K562 (cell line): Measurements from ENCODE around the gene ABHD12. TPM values are rescaled to one million over a fixed set of nuclear protein-coding genes. Genes with fewer than 3 reads are reported as not detected.

ENCODE experiments used
- ATAC-seq: fragments of 200-7000 bp; cut with Tn5 transposase; 3 replicates; pipeline ENCODE4 v1.9.1; 2020; ENCODE audit warnings: moderate library complexity
- BruUV-seq: library from RNA; stranded (reverse); fragments of 400-500 nt; replicated peaks from 2 replicates; lab custom pipeline; 2021; lab: Mats Ljungman, UMichigan
- CTCF ChIA-PET: fragments of 300-600 bp; formaldehyde crosslinking; extraction: SDS; loops from one replicate; lab custom pipeline; 2021; ENCODE audit warnings: low intra/inter-chr PET ratio; lab: Yijun Ruan, JAX
- POLR2A ChIA-PET: fragments of 300-600, 350-650 bp; sonication (Branson Sonifier 250); formaldehyde crosslinking; extraction: SDS; loops from one replicate; lab custom pipeline; 2021; ENCODE audit warnings: antibody characterized with exemption, inconsistent platforms; lab: Yijun Ruan, JAX
- DNase-seq, 4 experiments: peaks; one replicate each; pipeline versions ENCODE4 v3.0.0 to v3.0.0-alpha.2; 2011 to 2018; ENCODE audit warnings: low spot score in 3 of 4, mixed read lengths in 3 of 4; ENCODE audit errors: extremely low read depth in 1 of 4
- FAIRE-seq: peaks from 2 replicates; lab custom pipeline; 2011; peaks lifted over from hg19 to GRCh38; lab: Jason Lieb, UNC
- H2AFZ ChIP-seq: 2 replicates; pipeline ENCODE4 v1.6.0; 2011; ENCODE audit warnings: low read depth, low read length, control low read depth, inconsistent platforms
- H3K27ac ChIP-seq: fragments of 200-600 bp; 3 replicates; pipeline ENCODE4 v1.8.0; 2011; ENCODE audit warnings: low read depth, mild to moderate bottlenecking, control low read depth, inconsistent platforms, low read length, moderate library complexity, mixed read lengths; ENCODE audit errors: extremely low read depth
- H3K27me3 ChIP-seq, 2 experiments: fragments of 300-600 bp in 1 of 2; 2 replicates in 1 of 2; 3 replicates in 1 of 2; pipeline versions ENCODE4 v1.6.0 to v1.8.0; 2011; ENCODE audit warnings: inconsistent platforms in 2 of 2, low read length in 2 of 2, mild to moderate bottlenecking in 1 of 2, mixed read lengths in 1 of 2, moderate library complexity in 1 of 2; ENCODE audit not compliant: control insufficient read depth in 2 of 2, insufficient read depth in 2 of 2
- H3K36me3 ChIP-seq: fragments of 300-600 bp; 3 replicates; pipeline ENCODE4 v1.8.0; 2011; ENCODE audit warnings: mild to moderate bottlenecking, low read length, inconsistent platforms; ENCODE audit not compliant: control insufficient read depth, insufficient read depth
- H3K4me1 ChIP-seq, 2 experiments: fragments of 200-600 bp in 1 of 2; replicated peaks in 1 of 2; 2 replicates in 1 of 2; 3 replicates in 1 of 2; pipeline versions ENCODE4 v1.5.1 to v1.8.0; 2011; ENCODE audit warnings: inconsistent platforms in 2 of 2, low read length in 2 of 2, mild to moderate bottlenecking in 1 of 2, mixed read lengths in 1 of 2, moderate library complexity in 1 of 2; ENCODE audit not compliant: control insufficient read depth in 2 of 2, insufficient read depth in 2 of 2
- H3K4me2 ChIP-seq: 2 replicates; pipeline ENCODE4 v1.6.1; 2011; ENCODE audit warnings: low read length, control low read depth, inconsistent platforms, mixed read lengths; ENCODE audit not compliant: insufficient read depth
- H3K4me3 ChIP-seq: fragments of 200-600 bp; sonication (generic), shearing (Covaris generic); 2 replicates; pipeline ENCODE4 v1.5.1; 2016; ENCODE audit warnings: control low read depth, inconsistent platforms
- H3K79me2 ChIP-seq: fragments of 200-600 bp; 3 replicates; pipeline ENCODE4 v1.8.0; 2011; ENCODE audit warnings: low read length, inconsistent platforms; ENCODE audit not compliant: control insufficient read depth, insufficient read depth
- H3K9ac ChIP-seq, 2 experiments: 2 replicates each; pipeline versions ENCODE4 v1.6.0 to v1.6.1; 2011; ENCODE audit warnings: low read depth in 2 of 2, low read length in 2 of 2, control low read depth in 1 of 2, inconsistent platforms in 1 of 2, mild to moderate bottlenecking in 1 of 2, mixed read lengths in 1 of 2; ENCODE audit not compliant: insufficient read depth in 1 of 2
- H3K9me1 ChIP-seq: one replicate; pipeline ENCODE4 v1.6.0; 2011; ENCODE audit warnings: inconsistent platforms, mild to moderate bottlenecking, low read length, moderate library complexity; ENCODE audit not compliant: control insufficient read depth, insufficient read depth
- H3K9me3 ChIP-seq: replicated peaks from 2 replicates; pipeline ENCODE4 v1.5.1; 2011; ENCODE audit warnings: low read depth, low read length, inconsistent platforms; ENCODE audit not compliant: control insufficient read depth, insufficient read depth
- H4K20me1 ChIP-seq: replicated peaks from 2 replicates; pipeline ENCODE4 v1.6.1; 2011; ENCODE audit warnings: low read length, inconsistent platforms, mixed read lengths; ENCODE audit not compliant: control insufficient read depth, insufficient read depth
- CBFA2T3 ChIP-seq: fragments of 450-650 bp; IDR thresholded peaks from 2 replicates; pipeline ENCODE4 v1.6.1; 2017
- PYGO2 ChIP-seq: fragments of 450-650 bp; IDR thresholded peaks from 2 replicates; pipeline ENCODE4 v1.6.1; 2016; ENCODE audit warnings: mild to moderate bottlenecking, missing genetic modification characterization, moderate library complexity, missing compliant biosample characterization
- RBFOX2 ChIP-seq: fragments of 200-400 bp; formaldehyde crosslinking; IDR thresholded peaks from 2 replicates; pipeline ENCODE4 v1.6.1; 2017; ENCODE audit warnings: low read depth, mild to moderate bottlenecking, low read length, moderate library complexity
- TCF3 ChIP-seq: sonication (generic); formaldehyde crosslinking; IDR thresholded peaks from 2 replicates; pipeline ENCODE4 v1.4.0; 2020; ENCODE audit warnings: mild to moderate bottlenecking, missing genetic modification reagents
- ZNF316 ChIP-seq: fragments of 450-650 bp; IDR thresholded peaks from 2 replicates; pipeline ENCODE4 v1.6.1; 2016
- ZNF766 ChIP-seq: fragments of 200-800 bp; sonication (Bioruptor generic); conservative IDR thresholded peaks from 2 replicates; pipeline ENCODE4 v1.6.1; 2016; ENCODE audit warnings: missing genetic modification characterization, missing compliant biosample characterization
- WGBS: fragments of 100-300 bp; shearing (Covaris generic); methylation state at CpG from one replicate; pipeline ENCODE4 v1.1.6; 2016; ENCODE audit warnings: low coverage, mixed read lengths; ENCODE audit not compliant: insufficient coverage; ENCODE audit errors: missing lambda C conversion rate; 5-methylcytosine and 5-hydroxymethylcytosine counted together
- in situ Hi-C: fragments of 300-500 bp; cut with MboI; formaldehyde crosslinking; loops from 4 replicates; pipeline ENCODE4 v1.15.0; 2018; ENCODE audit warnings: inconsistent platforms, mixed read lengths
- intact Hi-C: fragments of 100-400 bp; cut with micrococcal nuclease; formaldehyde crosslinking; loops from 2 replicates; pipeline ENCODE4 v1.14.2; 2022
- polyA plus RNA-seq, 8 experiments: library from polyadenylated mRNA; depleted of rRNA in 4 of 8; stranded (reverse) in 5 of 8; unstranded in 3 of 8; fragments of >200 nt; fragmentation: Nextera tagmentation in 2 of 8; fragmentation: Illumina TruSeq in 1 of 8; extraction: Ambion mirVana in 2 of 8; extraction: Trizol in 1 of 8; gene quantifications; 2 replicates each; pipeline versions ENCODE4 v1.2.1 to v1.2.3, GENCODE V29; 2011 to 2014; ENCODE audit warnings: inconsistent platforms in 1 of 8, missing spikeins in 1 of 8
- total RNA-seq, 7 experiments: library from RNA; depleted of rRNA in 6 of 7; stranded (reverse); fragments of >200 nt in 6 of 7; fragmentation: Illumina TruSeq in 2 of 7; extraction: Trizol in 2 of 7; gene quantifications; 2 replicates each; pipeline versions ENCODE4 v1.2.1 to v1.2.3, GENCODE V29; 2011 to 2021; ENCODE audit warnings: low replicate concordance in 1 of 7
- TF ChIP-seq, protein P1 (sequence below): fragments of 200-400 bp; formaldehyde crosslinking; IDR thresholded peaks from 2 replicates; pipeline ENCODE4 v1.6.1; 2017; ENCODE audit warnings: mild to moderate bottlenecking, low read depth, low read length, moderate library complexity
- TF ChIP-seq, protein P2 (sequence below): fragments of 250-450 bp; sonication (Bioruptor Pico); IDR thresholded peaks from 2 replicates; pipeline ENCODE4 v1.5.0; 2021

The ABHD12 gene
- total and polyA plus RNA-seq, 9 of the 15 experiments (the other 6 are each of a cell fraction or from before 2014, with no cell fraction given), result 0.65 to 15.6 (median 9.1) TPM

DNA sequence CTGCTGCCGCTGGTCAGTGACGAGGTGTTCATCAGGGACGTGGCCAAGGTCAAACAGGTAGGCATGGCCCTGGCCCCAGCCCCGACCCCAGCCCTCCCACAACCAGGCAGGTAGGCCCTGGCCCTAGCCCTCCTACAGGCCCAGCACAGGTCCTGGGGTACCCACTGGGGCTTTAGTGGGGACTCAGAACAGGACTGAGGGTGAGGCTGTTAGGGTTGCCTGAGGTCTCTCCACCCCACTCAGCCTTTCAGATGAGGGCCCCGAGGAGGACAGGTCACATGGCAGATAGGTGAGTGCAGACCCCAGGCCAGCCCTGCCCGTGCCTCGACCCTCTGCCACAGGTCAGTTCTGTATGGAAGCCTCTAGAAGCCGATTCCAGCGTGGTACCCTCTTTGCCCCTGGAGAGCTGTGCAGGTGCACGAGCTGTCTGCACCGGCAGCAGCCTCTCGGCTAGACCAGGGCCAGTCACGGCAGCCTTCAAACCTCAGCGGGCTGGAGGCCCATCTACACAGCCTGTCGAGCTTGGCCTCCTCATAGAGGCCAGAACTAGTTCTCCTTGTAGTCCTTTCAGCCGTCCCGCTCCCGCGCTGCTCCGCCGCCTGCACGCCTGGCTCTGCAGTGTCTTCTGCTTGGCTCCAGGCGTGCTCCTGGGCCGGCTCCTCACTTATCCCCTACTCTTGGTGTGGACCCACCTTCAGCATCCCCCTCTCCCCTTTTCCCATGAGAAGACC, 107.2 kb downstream of the ABHD12 start:
- 84% methylated on average over 19 of the region's 24 CpGs for WGBS
- FAIRE-seq (no peak), ATAC-seq (no peak), DNase-seq (no peak)
- no peaks in the 10 kb centered on the region for H3K9me3 ChIP-seq
- no peak overlapping the region for H3K4me2 ChIP-seq
- BruUV-seq, result no TSS peak
- H3K36me3 ChIP-seq, result peaks cover 5% of the 10 kb centered on the region; the same call in 1 of the 3 replicates
- H3K4me1 ChIP-seq, result no peaks in the 10 kb centered on the region
- in situ Hi-C loops (no loop called here), intact Hi-C loops (no loop called here)
- no peaks in the 10 kb centered on the region for H3K79me2 ChIP-seq
- no peaks in the 10 kb centered on the region for H3K9me1 ChIP-seq
- H3K9ac ChIP-seq, result no peak overlapping the region
- H4K20me1 ChIP-seq, result no peaks in the 10 kb centered on the region
- no peak overlapping the region for H3K4me3 ChIP-seq
- POLR2A ChIA-PET, result no interaction called here
- H2AFZ ChIP-seq, result no peak overlapping the region
- TF ChIP-seq PYGO2 (tag) (no peak), CBFA2T3 (no peak), ZNF316 (no peak), TCF3 (no peak), ZNF766 (CRISPR knock-in tag) (no peak), RBFOX2 (no peak)
- TF ChIP-seq, protein P1, sequence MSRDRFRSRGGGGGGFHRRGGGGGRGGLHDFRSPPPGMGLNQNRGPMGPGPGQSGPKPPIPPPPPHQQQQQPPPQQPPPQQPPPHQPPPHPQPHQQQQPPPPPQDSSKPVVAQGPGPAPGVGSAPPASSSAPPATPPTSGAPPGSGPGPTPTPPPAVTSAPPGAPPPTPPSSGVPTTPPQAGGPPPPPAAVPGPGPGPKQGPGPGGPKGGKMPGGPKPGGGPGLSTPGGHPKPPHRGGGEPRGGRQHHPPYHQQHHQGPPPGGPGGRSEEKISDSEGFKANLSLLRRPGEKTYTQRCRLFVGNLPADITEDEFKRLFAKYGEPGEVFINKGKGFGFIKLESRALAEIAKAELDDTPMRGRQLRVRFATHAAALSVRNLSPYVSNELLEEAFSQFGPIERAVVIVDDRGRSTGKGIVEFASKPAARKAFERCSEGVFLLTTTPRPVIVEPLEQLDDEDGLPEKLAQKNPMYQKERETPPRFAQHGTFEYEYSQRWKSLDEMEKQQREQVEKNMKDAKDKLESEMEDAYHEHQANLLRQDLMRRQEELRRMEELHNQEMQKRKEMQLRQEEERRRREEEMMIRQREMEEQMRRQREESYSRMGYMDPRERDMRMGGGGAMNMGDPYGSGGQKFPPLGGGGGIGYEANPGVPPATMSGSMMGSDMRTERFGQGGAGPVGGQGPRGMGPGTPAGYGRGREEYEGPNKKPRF, result no peak
- TF ChIP-seq, protein P2, sequence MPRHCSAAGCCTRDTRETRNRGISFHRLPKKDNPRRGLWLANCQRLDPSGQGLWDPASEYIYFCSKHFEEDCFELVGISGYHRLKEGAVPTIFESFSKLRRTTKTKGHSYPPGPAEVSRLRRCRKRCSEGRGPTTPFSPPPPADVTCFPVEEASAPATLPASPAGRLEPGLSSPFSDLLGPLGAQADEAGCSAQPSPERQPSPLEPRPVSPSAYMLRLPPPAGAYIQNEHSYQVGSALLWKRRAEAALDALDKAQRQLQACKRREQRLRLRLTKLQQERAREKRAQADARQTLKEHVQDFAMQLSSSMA (CRISPR knock-in tag), result no peak
- TF ChIP-seq, all 486 proteins: peak for 0
- CTCF ChIA-PET, result no interaction called here
- Histone ChIP-seq H3K27me3 (no peaks in the 10 kb centered on the region), H3K27ac (no peak overlapping the region)
